Renal pelvis (tissue), 4 donors: Measurements from ENCODE around the gene RBM34. TPM values are rescaled to one million over a fixed set of nuclear protein-coding genes. Genes with fewer than 3 reads are reported as not detected.
"Not testable (repeated sequence)": the region's sequence is repeated elsewhere in the genome, so short reads cannot be mapped to it uniquely, and the experiment has no call there.

ENCODE experiments used
- DNase-seq: peaks from one replicate; pipeline ENCODE4 v3.0.0-alpha.2; 2013
- polyA plus RNA-seq, 3 donors: library from polyadenylated mRNA; unstranded; fragments of 120-200 nt; gene quantifications; one replicate each; pipeline ENCODE4 v1.2.1, GENCODE V29; 2013; ENCODE audit not compliant: insufficient read length in 3 of 3

The RBM34 gene
- polyA plus RNA-seq, 3 donors: 72.2 to 73.3 (median 73.2) TPM

GRCh38 chr1:235159930-235160329 is 1.1 kb downstream of the RBM34 start:
- DNase-seq: not testable (repeated sequence)

- DNase-seq: not testable (repeated sequence)
Measured at GRCh38 chr1:235159284-235159683, 1.8 kb downstream of the RBM34 start.

- no peak for DNase-seq
Measured at GRCh38 chr1:235158680-235159079, 2.4 kb downstream of the RBM34 start.

GRCh38 chr1:235157150-235157549 is 3.9 kb downstream of the RBM34 start:
- no peak for DNase-seq

GRCh38 chr1:235156740-235157139 is 4.3 kb downstream of the RBM34 start:
- DNase-seq: no peak

GRCh38 chr1:235156265-235156664 is 4.8 kb downstream of the RBM34 start:
- DNase-seq: no peak

GRCh38 chr1:235152235-235152634 is 8.8 kb downstream of the RBM34 start:
- no peak for DNase-seq

GRCh38 chr1:235151033-235151432 is 10.0 kb downstream of the RBM34 start:
- DNase-seq: no peak

- no peak for DNase-seq
Measured at GRCh38 chr1:235149824-235150223, 11.2 kb downstream of the RBM34 start.

- no peak for DNase-seq
Measured at GRCh38 chr1:235147269-235147668, 13.8 kb downstream of the RBM34 start.

GRCh38 chr1:235145639-235146038 is 15.4 kb downstream of the RBM34 start:
- DNase-seq: no peak

GRCh38 chr1:235142991-235143390 is 18.1 kb downstream of the RBM34 start:
- no peak for DNase-seq

- no peak for DNase-seq
Measured at GRCh38 chr1:235139315-235139714, 21.7 kb downstream of the RBM34 start.

GRCh38 chr1:235138821-235139220 is 22.2 kb downstream of the RBM34 start:
- DNase-seq: no peak

GRCh38 chr1:235136111-235136510 is 24.9 kb downstream of the RBM34 start:
- no peak for DNase-seq

- no peak for DNase-seq
Measured at GRCh38 chr1:235134171-235134570, 26.9 kb downstream of the RBM34 start.

- no peak for DNase-seq
Measured at GRCh38 chr1:235133086-235133485, 28.0 kb downstream of the RBM34 start.

GRCh38 chr1:235131961-235132360 is 29.1 kb downstream of the RBM34 start:
- no peak for DNase-seq

GRCh38 chr1:235130766-235131270 is 30.2 kb downstream of the RBM34 start:
- no peak for DNase-seq

- no peak for DNase-seq
Measured at GRCh38 chr1:235129774-235130570, 31.1 kb downstream of the RBM34 start.

GRCh38 chr1:235128456-235129328 is 32.4 kb downstream of the RBM34 start, which contains the start of gene TOMM20:
TOMM20 (minus strand) TSS chr1:235128837; CDS start chr1:235128715, 122 bp downstream.
- peak; percentile 98 for DNase-seq

- DNase-seq: no peak
Measured at GRCh38 chr1:235127732-235128455, 33.2 kb downstream of the RBM34 start.
